NOMO-1 treated with DMSO at 0.1 percent for 48 hours (cell line): ENCODE data around the gene TMEM253.

ENCODE experiments used
- DNase-seq: peaks from one replicate; lab custom pipeline; 2025; ENCODE audit not compliant: unreplicated experiment; lab: John Stamatoyannopoulos, UW

The TMEM253 gene

DNA sequence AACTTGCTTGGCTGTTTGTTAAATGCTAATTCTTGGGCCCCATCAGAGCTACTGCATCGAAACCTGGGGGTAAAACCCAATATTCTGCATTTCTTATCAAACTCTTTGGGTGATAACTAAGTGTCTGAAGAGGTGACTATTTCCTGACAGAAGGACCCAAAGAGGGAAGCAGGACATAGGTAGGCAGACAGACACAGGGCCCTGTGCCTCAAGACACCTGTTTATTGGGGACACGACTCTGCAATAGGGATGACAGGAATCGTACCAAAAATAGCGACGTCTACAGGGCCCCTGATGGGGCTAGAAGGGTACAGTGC, 11.0 kb upstream of the TMEM253 start:
- no peak for DNase-seq

DNA sequence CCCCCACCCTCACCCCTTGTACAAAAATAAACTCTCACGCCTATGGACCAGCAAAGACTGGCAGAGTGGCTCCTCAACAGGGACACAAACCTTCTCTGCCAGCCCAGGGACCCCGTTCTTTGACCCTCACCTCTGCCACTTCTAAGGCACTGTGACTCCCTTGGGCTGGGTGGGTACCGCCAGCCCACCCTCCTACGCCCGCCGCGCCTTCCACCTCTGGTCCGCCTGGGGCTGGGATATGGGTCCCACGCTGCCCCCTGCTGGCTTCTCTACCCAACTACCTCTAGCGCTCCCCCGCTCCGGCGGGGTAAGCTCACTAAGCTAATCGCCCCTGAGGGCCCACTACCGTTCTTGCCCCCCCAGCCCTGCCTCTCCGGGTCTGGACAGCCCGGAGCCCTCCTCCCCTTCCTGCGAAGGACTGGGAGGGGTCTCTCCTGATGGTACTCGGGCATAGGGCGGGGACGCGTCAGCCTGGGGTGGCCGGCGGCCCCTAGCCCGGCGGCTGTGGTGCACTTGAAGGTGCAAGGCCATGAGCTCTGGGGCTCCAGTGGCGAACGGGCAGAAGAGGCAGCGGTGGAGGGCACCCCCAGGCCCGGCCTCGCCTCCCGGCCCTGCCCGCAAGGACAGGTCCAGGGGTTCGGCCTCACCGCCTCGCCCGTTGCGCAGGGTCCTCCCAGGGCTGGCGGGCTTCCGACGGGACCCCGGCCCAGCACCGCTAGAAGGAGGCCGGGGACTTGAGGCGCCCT, 10.5 kb upstream of the TMEM253 start:
- no peak for DNase-seq

DNA sequence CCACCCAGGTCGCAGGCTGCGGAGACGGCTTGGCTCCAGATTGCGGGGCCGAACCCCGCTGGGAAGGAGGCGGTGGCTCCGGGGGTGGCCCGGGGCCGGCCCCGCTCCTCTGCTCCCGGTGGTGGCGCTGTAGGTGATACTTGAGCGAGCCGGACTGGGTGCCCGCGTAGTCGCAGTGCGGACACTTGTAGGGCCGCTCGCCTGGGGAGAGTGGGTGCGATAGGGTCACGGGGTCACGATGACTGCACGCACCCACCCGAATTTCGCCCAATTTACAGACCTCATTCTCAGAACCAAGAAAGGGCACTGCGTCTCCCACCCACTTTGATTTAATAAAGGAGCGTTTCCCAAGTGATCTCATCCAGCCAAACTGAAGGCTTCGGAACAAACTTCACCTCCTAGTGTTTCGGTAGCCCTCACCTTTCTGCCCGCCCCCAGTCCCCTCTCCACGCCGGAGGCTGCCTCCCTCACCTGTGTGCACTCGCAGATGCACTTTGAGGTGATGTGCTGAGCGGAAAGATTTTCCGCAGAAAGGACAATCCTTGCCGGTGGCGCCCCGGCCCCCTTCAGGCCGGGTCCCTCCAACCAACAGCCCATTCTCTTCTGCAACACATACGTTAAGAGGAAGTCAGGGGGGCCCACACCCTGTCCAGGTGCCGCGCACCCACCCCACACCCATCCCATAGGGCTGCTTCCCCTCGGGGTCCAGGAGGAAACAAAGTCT, 9.8 kb upstream of the TMEM253 start:
- no peak for DNase-seq

DNA sequence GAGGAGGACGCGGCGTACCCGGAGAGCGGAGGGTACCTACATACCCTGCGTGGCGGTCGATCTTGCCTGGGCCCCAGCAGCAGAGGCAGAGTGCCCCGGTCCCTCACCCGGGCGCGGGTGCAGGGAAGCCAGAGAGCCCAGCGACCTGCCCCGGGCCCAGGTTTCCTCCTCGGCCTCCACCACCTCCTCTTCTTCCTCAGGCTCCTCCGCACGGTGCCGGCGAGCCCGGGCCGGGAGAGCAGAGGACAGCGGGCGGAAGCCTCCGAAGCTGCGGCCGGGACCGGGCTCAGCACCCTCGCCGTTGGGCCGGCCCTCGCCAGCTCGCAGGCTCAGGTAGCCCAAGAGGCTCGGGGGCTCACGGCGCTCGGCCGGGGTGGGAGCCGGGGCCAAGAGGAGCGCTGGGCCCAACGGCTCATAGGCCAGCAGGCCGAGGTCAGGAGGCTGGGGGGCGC, 9.0 kb upstream of the TMEM253 start:
- DNase-seq = no peak

DNA sequence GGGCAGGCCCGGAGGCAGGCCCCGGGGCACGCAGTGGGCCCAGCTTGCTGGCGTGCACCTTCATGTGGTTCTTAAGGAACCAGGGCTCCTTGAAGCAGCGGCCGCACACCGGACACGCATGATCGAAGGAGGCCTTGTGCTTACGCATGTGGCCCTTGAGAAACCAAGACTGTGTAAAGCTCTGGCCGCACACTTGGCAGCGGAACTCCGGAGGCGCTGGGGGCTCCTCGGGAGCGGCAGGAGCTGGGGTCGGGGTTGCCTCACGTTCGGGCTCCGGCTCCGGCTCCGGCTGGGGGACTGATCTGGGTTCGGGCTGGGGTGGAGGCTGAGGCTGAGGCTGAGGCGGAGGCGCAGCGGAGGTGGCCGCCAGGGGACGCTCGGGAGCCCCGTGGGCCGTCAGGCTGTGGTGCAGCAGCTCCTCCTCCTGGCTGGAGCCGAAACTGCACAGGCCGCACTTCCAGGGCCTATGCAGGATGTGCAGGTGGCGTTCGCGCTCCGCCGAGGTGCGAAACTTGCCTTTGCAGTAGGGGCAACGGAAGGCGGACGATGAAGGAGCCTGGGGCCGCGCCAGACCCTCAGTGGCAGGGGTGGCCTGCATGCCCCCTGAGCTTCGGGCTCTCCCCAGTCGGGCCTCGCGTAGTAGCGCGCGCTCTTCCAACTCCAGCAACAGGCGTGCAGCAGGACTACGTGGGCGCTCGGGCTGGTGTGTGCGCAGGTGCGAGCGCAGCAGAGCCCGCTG, 8.4 kb upstream of the TMEM253 start:
- peak; percentile 67 for DNase-seq

DNA sequence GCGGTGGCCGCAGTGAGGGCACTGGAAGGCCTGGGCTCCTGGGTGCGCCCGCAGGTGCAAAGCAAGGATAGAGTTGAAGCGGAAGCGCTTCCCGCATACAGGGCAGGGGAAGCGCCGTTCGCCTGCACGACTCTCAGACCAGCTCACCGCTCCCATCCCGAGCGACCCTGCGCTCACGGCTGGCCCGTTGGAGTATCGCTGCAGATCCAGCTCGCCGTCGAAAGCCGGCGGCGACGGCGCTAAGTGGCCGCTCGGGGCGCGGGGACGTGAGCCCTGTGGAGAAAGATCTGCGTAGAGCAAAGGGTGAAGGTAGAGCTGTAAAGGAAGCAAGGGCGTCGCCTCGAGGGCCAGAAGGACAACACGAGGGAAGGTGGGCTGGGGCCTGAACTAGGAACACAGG, 7.8 kb upstream of the TMEM253 start:
- DNase-seq = no peak

DNA sequence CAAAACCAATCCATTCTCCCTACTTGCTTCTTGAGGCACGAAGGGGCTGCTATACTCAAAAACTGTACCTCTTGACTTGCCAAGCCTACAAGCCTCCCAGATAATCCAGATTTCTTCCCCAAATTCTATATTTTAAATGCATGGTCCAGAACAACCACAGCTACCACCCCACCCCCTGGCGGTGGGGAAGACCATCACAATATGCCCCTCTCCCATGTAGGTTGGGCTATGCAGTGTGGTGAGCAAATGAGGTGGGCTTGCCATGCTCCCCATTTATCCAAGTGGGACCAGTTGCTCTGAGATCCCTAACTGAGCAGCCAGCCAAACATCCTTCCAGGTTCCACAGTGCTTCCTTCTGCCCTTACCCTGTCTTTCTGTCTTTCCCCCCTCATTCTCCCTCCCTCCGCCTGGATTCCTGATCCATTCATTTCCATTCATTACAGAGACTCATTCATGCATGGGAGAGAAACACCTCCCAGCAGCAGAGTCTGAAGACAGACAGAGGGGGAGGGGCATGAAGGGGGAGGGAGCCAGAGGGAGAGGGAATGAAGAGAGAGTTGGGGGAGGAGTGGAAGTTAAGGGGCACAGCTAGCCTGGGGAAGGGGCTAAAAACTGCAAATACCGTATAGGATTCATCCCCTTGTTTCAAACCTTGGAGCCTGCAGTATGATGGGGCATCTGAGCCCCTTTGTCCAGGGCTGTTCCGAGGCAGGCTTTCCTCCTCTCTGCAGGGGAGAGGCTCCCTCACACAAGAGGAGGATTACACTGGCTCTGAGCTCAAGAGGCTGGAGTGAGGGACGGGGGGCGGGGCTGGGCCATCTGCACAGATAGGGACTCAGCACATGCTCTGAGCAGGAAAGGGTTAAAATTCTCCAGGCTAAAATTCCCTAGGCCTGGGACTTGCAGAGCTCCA, 6.8 kb upstream of the TMEM253 start:
- DNase-seq = no peak

DNA sequence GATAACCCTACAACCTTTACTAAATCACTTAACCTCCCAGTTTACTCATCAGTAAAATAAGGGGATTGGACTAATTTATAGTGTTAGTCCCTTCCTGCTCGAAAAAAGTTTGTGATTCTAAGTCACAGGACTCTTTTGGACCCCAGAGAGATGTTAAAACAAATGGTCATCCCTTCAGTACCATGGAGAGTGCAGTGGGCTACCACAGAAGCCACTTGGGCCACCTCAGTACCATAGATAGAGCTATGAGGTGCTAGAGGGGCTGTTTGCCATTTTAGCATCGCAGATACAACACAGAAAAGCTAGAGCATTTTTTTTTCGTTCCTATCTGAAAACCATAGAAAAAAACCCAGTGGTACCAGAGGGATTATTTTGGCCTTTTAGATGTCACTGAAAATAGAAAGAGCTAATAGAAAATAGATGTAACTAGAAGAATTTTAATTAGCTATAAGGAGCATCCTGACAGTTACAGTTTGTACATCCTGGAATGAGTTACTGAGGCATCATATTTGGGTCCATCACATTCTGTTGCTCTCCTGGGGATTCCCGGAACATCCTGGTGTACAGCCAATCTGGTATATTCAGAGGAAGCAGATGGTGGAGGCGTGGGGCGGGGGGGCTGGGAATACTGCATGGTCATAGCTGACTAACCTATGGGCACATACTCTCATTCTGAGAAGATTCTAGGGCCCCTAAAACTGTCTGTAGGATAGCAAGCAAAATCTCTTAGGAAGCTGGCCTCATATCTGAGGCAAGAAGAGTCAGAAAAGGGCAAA, 5.2 kb upstream of the TMEM253 start:
- no peak for DNase-seq

DNA sequence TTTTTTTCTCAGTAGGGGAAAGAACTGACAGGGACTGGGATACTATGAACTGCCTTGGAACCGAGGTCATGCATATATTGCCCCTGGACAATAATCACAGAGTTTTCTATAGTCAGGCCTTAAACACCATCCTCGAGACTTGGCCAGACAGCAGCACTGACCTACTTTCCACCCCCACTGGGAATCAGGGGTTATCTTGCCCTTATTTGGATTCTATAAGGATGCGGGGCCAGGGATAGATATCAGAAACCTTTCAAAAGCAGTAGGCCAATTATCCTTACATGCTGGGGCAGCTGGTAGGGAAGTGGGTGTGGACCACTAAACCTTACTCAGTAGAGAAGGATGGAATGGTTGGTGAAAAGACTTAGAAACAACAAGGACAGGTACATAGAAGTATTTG, 4.4 kb upstream of the TMEM253 start:
- no peak for DNase-seq

DNA sequence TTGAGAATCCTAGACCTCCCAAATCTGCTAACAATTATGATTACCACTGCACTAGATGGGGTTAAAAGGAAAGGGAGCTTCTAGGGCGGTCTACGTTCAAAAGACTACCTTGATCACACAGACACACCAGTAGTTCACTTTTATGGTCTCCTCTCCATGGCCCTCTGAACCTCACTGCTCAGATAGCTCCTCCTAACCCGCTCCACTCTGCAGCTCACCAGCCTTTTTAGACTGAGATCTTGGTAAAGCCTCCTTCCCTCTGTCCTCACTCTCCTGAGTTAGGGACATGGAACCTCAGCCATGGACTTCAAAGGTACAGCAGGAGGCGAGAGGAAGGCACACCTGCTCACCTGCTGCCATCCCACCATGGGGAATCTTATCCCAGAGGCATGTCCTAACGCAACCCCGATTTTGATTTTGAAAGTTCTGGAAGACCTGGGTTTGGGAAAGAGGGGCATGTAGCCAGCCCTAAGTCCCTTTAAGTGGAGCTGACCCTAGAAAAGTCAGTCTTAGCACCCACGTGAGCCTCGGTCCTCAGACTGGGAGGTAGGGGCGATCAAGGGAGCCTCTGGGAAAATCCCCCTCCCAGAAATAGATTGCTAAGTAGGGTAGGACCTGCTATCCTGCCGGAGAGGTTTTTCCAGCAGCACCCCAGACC, 3.8 kb upstream of the TMEM253 start:
- no peak for DNase-seq

DNA sequence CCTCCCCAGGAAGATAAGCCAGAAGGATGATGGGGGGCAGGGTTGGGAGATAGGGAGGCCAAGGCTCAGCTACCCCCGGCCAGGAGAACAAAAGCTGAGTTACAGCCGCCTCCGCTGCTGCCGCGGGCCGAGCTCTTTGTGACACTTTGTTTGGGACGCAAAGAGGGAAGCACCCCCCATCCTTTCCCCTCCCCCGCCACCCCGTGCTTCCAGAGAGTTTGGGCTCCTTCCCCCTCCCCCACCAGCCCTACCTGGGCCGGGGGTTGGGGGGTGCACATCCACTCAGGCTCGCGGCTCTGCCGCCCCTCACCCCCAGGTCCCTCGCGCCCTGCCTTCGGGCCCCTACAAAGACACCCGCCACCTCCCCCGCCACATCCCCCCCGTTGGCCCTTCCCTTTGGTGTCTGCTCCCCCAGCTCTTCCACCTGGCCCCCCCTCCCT, 3.2 kb upstream of the TMEM253 start:
- no peak for DNase-seq

DNA sequence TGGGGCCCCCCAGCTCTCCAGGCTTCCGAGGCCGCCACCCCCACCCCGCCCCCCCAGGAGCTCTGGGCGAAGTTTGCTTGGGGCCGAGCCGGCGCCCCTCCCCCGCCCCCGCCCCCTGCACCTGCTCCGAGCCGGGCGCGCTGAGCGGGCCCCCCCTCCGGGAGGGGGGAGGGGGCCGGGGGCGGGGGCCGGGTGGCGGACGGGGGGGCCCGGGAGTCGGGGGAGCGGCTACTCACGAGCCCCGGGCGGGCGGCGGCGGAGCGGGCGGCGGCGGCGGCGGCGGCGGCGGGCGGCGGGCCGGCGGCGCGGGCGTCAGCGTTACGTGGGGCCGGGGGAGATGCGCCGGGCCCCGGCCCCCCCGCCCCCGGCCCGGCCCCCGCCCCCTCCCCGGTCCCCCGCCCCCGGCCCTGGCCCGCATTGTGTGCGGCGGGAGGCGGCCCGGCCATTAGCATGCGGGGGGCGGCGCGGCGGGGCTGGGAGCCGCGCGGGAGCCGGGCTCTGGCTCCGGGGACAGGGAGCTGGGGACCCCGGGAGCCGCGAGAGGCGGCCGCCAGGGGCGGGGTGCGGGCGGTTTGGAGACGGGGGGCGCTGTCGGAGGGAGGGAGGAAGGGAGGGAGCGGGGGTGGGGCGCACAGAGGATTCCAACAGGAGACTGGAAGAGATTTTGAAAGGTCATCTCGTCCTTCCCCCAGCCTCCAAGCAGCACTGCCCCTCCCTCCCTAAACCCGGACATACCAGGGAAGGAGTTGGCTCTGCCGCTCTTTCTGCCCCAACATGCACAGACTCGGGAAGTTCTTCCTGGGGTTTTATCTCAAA, 2.6 kb upstream of the TMEM253 start, which contains the start of gene ZNF219:
Gene ZNF219 (minus strand): TSS at position 580 of the 816 bp plus-strand sequence. CDS start 5,064 bp downstream, outside the sequence.
- no peak for DNase-seq

DNA sequence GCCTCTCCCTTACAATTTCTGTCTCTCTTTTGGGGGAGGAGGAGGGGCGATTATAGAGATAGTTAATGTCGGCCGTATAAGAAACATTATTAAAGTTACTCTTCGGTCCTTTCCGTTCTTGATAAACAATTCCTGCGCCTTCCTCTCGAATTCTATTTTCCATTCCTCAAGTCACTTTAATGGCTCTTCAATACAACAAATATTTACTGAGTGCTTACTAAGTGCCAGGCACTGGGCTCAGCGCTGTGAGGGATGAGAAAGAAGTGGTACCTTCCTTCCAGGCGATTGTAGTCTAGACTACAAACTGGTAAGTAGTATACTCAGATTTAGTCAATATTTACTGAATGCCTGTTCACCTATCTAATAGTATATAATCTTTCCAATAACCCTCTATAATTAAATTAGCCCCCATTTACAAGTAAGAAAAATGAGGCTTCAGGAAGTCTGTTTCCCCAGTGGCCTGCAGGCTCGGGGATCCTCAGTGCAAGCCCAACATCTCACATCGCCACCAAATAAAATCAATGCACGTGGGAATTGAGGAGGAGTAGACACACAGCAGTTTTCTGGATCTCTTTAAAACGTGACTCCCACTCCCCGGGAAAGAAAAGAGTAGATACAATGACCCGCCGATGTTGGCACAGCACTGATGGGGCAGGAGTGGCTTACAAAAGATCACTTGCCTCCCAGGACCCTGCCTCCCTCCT, 1.8 kb upstream of the TMEM253 start:
- DNase-seq = no peak

DNA sequence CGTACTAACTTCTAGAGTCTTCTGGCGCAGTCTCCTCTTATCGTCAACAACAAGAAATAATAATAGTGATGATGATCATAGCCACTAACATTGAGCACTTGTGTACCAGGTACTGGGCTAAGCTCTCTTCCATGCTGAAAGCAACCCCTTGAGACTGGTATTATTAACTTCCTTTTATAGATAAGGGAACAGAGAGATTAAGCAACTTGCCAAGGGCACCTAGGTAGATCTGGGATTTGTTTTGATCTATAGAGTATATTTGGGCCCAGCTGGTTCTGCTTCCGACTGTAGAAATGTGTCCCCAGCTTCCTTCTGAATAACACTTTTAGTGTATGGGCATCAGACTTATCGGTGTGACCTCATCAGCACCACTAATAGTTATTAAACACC, 1.3 kb upstream of the TMEM253 start:
- no peak for DNase-seq

DNA sequence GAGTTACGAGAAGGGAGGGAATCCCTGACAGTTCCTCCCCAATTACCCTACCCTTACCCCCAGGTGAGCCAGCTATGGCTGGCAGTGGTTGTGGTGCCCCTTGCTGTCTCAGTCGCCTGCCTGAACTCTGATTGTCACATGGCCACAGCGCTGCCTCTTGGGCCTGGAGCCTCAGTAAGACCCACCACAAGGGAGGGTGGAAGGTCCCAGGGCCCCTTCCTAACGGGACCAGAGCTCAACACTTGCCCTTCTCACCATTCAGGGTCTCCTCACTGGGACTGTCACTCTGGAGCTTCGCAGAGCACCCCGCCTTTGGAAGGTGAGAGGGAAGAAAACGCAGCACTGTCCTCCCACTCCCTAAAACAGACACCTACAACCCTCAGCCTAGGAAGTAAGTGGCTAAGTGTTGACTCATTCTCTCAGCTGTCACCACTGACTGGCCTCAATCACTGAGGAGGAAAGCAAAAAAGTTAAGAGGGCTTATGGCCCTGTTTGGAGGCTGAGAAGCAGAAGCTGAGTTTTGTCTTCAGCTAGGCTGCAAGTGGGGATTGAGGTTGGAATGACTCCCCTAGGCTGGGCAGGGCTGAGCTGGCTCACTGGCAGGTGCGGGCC, 1.0 kb downstream of the TMEM253 start:
- DNase-seq = no peak

DNA sequence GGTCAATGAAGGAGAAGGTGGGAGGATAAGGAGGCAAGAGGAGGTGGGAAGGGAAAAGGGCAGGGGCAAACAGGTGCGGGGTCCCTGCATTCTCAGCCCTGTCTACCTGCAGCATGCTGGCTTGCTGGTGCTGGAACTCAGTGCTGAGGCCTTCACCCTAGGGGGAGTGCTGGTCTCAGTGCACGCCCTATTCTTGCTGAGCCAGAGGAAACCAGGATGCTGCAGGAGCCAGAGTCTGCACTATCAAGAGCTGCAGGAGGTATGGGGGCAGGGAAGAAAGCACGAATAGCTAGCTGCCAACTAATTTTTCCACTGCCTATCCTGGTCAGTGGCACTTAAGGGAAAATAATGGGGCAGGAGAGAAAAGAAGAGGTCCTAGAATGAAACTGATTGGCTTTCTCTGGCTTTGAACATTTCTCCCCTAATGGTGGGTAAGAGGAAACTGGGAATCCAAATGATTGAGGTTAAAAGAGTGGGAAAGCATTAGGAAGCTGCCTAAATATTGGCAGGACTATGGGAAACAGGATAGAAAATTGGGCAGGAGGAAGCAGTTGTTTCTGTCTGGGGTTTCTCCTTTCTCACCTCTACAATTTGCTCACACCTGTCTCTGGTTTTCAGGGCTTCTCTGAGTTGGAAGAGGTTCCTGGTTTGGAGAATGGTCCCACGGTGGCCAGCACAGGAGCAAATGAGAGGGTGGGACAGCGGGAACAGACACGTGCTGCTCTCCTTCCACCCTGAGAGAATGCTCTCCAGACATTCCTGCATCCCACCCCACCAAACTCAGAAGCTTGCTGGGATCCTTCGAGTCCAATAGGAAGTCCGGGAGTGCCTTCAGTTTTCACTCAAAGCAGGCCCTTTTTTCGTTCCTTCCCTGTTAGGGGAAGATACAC, 1.9 kb downstream of the TMEM253 start:
- DNase-seq = no peak

DNA sequence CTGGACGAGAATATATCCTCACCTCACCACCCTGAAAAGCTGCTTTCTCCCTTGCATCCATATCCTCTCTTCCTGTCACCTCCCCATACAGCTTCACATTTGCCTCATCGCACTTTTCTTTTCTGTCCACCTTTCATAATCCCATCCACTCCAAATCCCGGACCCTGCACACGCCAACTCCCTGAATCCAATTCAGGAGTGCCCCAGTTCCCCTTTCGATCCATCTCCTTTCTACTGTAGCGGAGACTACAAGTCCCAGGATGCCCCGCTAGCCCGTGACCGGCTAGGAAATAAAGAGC, 2.5 kb downstream of the TMEM253 start:
- no peak for DNase-seq
